CD4-positive, alpha-beta T cell treated with Interleukin-6 at 100 ng/mL for 8 hours (primary cell): Measurements from ENCODE around the gene ASTN2.

Experiments
- DNase-seq: peaks from one replicate; pipeline ENCODE4 v3.0.0-alpha.2; 2020; ENCODE audit warnings: mixed read lengths, low spot score

Gene ASTN2, protein sequence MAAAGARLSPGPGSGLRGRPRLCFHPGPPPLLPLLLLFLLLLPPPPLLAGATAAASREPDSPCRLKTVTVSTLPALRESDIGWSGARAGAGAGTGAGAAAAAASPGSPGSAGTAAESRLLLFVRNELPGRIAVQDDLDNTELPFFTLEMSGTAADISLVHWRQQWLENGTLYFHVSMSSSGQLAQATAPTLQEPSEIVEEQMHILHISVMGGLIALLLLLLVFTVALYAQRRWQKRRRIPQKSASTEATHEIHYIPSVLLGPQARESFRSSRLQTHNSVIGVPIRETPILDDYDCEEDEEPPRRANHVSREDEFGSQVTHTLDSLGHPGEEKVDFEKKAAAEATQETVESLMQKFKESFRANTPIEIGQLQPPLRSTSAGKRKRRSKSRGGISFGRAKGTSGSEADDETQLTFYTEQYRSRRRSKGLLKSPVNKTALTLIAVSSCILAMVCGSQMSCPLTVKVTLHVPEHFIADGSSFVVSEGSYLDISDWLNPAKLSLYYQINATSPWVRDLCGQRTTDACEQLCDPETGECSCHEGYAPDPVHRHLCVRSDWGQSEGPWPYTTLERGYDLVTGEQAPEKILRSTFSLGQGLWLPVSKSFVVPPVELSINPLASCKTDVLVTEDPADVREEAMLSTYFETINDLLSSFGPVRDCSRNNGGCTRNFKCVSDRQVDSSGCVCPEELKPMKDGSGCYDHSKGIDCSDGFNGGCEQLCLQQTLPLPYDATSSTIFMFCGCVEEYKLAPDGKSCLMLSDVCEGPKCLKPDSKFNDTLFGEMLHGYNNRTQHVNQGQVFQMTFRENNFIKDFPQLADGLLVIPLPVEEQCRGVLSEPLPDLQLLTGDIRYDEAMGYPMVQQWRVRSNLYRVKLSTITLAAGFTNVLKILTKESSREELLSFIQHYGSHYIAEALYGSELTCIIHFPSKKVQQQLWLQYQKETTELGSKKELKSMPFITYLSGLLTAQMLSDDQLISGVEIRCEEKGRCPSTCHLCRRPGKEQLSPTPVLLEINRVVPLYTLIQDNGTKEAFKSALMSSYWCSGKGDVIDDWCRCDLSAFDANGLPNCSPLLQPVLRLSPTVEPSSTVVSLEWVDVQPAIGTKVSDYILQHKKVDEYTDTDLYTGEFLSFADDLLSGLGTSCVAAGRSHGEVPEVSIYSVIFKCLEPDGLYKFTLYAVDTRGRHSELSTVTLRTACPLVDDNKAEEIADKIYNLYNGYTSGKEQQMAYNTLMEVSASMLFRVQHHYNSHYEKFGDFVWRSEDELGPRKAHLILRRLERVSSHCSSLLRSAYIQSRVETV (N-terminal part only)

DNA sequence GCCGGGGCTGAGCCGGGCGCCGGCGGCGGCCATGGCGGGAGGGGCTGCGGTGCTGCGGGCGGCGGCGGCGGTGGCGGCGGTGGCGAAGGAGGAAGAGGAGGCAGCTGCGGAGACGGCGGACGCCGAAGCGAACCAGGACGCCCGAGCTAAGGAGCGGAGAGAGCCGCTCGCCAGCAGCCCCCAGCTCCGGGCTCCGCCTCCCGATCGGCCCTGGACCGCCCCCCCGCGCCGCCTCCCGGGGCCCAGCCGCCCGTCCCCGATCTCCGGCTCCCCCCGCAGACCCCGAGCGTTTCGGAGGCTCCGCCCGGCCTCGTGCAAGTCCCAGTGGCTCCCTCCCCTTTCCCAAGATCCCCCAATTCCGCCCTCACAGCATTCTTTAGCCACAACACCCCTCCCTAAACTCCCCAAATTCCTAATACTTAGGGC, at the start of gene ASTN2:
TSS of gene ASTN2 (minus strand) at position 152 of the 426 bp plus-strand sequence. CDS start at position 33, 119 bp downstream.
- DNase-seq: no peak

DNA sequence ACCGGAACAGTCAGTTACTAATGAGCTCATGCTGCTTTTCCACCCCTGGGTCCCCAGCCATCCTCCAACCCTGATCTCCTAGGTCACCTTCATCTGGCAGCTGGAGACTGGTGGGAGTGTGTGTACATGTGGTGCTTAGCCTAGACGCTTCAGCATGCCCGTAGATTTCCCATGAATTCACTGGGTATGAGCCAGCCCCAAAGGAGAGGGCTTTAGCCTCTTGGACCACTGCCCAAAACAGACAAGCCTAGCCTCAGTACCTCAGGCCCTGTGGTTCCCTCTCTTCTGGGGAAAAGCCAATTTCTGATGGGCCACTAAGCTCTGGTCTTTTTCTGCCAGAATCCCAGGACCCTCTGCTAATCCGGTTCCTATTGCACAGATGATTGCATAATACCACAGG, 48.0 kb upstream of the ASTN2 start:
- no peak for DNase-seq

DNA sequence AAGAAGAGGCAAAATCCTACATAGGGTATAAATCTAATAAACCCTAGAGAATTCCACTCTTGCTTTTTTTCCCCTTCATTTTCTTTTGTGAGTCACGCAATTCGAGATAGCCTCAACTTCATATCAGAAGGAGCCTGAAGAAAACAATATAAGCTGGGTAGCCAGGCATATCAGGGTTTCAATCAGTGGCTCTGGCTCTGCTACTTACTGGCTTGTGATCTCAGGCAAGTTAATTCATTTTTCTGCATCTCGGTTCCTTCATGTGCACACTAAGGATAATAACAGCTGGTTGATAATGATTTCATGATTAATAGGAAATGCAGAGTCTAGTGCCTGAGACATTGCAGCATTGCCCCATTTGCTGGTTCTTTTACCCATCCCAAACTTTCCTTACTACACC, 46.5 kb upstream of the ASTN2 start:
- DNase-seq: no peak

DNA sequence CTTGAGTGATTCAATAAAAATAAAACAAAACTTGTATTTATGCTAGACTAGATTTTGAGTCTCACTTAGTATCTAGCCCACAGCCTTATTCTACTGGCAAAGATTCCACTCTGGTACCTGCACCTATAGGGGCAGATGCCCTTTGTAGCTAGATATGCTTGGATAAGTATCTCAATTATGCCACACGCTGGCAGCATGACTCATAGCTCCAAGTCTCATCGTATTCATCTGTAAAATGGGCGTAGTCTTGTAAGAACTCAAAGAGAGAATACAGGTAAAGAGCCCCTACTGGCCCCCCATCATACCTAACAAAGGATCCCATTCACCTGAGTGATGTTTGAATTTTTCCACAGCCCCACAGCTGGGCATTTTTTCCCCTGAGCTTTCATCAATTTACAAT, 45.9 kb upstream of the ASTN2 start:
- no peak for DNase-seq

DNA sequence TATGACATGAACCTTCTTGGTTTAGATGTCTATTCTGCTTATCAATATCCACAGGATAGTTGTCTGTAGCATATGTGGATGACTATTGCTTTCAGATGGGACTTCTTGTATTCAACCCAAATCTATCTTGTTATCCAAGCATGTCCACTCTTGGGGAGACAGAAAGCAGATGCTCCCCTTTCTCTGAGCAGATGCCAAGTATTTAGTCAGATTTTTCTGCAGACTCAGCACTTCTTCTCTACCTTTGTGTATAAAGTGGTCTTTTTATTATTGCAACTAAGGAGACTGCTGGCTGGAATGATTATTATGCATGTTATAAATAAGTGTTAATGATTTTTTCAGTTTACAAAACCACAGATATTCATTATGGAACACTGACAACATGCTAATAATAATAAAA, 45.1 kb upstream of the ASTN2 start:
- no peak for DNase-seq

DNA sequence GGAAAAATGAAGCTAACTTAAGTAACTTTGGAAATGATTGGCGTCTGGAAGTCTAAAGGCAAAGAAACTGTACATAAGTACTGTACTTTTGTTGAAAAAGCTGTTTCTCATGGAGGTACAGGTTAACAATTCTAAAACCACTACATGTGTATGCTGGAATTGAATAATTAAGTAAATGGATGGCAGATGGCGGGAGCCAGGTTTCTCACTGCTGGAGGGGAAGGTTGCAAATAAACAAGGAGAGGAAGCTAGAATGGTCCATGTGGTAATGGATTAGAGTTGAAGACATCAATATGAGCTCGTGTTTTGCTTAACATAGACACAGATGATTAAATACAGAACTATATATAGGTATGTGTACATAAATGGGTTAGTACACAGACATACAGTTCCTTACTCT, 43.2 kb upstream of the ASTN2 start:
- no peak for DNase-seq

DNA sequence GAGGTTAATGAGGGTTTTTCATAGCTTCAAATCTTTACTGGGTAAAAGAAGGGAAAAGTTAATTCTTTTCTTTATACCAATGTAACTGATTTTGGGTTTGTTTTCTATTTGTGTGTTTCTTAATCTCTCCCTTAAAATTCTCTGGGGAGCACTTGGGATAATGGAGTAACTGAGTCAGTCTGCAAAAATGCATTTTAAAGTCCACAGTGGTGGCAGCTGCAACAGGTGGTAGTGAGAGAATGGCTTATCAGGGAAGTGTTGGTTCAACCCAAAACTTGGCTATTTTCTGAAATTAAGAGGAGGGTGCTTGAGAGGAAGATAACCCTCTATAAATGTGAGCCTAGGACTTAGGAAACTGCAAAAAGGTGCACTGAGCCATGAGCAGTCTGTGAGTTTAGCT, 39.9 kb upstream of the ASTN2 start:
- DNase-seq: no peak

DNA sequence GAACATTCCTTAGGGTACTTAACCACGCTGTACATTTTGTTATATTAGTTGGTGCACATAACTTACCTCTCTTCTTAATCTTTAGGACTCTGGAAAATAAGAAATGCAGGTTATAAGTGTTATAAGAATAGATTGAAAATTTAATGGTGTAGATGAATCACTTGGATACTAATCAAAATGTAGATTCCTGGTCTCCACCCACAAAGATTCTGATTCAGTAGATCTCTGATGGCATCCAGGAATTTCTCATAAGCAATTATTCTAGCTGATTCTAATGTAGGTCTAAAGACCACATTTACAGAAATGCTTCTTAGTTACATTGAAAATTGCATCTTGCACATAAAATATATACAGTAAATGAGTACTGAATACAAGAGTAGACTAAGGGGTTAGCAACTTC, 38.9 kb upstream of the ASTN2 start:
- DNase-seq: no peak

DNA sequence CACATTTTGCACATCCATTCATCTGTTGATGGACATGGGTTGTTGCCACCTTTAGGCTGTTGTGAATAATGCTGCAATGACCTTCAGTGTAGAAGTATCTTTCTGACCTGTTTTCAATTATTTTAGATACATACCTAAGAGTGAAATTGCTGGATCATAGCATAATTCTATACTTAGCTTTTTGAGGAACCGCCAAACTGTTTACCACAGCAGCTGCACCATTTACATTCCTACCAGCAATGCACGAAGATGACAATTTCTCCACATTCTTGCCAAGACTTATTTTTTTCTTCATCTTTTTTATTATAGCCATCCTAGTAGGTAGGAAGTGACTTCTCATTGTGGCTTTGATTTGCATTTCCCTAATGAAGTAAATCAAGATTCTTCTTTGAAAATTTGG, 36.5 kb upstream of the ASTN2 start:
- DNase-seq: no peak

DNA sequence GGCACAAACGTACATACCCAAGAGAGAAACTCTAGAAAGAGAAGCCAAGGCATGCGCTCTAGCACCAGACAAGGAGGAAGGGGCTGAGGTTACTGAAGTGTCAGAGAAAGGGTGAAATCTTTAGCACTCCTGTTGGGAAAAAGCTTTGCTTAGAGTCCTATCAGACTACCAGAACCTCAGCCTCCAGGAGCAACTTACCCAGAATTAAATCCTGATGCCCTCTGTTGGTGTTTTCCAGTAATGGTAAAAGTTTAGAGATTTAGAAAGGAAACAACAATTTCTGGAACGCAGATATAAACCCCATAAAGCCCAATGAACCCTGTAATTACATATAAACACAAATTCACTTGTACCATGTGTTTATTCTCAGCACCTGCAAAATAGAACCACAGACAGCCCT, 33.2 kb upstream of the ASTN2 start:
- no peak for DNase-seq

DNA sequence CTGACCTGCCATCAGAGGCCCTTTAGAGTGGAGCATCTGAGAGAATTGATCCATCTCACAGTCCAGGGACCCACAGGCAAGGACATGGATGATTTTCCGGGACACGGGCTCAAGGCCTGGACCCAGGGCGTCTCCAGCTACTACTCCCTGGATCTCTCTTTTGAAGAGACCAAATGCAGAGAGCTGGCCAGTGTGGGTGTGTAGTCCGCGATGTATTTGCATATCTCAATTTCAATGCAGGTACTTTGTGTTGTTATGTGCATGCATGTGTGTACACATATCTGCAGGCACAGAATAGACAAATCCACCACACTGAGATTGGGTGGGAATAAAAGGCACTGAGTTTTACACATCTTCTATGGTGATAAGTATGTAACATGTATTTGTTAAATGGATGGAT, 30.8 kb upstream of the ASTN2 start:
- no peak for DNase-seq

DNA sequence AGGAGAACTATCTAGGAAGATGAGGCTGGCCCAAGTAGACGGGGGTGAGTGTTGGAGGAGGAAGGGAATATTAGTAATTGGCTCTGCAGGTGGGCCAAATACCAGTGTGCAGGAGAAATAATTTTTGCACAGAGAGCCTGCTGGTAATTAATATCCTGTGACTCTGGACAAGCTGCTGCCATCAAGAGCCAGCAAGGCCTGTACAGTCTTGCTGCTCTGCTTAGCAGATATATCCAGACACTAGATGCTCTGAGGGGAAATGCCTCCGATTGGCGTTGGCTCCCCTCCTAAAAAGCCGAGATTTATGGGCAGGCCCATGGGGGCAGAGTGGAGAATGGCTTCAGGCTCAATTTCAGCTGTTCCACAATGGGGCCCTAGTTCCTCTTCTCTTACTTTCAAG, 29.6 kb upstream of the ASTN2 start:
- DNase-seq: no peak

DNA sequence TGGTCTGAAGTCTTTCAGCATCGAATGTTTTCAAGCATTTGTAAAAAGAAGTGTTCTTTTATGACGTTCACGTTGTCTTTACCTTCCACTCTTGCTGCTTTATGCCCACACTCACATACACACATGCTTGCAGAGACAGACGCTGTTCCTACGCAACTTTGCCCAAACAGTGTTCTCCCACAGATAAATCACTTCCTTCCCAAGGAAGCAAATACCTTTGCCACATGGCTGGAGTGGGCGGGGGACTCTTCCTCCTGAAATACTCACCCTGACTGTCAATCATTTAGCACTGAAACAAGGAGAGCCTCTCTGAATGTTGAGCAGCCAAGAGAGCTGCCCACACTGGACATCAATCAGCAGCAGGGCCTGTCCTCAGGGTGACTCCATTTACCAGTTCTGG, 22.4 kb upstream of the ASTN2 start:
- DNase-seq: no peak

DNA sequence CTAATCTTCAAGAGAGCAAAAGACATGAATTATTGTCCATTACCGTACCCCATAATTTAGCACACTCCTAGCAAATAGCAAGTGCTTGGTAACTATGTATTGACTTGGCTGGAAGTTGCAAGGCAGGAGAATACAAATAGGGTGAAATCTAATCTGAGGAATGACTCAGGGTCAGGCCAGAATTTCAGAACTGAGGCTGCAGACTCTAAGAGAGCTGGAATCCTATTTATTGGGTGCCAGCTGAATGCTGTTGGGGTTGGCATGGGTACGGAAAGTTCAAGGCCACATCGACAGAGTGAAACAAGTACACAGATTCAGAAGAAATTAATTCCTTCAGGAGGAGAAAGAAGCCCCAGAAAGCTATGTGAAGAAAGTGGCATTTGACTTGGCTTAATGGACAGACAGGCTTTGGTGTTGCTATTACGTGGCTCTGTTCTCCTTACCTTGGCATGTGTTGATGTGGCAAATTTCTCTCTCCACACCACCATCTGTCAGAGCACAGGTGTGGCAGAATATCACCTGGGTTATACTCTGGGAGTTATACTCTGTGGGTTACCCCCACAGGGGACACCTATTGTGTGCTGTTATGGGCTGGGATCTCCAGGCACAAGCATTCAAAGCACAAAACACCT, 20.9 kb upstream of the ASTN2 start:
- DNase-seq: no peak

DNA sequence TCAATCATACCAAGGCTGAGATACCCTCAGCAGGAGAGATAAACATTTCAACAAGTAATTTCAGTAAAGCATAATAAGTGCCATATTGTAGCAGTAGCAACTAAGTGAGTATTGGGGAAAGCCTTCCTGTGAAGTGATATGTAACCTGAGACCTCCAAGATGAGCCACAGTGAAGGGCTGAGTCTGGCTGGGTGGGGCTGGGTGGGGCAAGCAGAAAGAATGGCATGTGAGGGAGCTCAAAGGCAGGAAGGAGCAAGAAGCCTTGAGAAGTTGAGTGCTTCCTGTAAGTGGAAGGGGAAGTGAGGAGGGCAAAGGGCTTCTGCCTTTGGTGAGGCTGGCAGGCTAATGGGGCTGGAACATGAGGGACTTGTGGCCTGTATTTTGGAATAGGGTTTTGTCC, 19.7 kb upstream of the ASTN2 start:
- no peak for DNase-seq

DNA sequence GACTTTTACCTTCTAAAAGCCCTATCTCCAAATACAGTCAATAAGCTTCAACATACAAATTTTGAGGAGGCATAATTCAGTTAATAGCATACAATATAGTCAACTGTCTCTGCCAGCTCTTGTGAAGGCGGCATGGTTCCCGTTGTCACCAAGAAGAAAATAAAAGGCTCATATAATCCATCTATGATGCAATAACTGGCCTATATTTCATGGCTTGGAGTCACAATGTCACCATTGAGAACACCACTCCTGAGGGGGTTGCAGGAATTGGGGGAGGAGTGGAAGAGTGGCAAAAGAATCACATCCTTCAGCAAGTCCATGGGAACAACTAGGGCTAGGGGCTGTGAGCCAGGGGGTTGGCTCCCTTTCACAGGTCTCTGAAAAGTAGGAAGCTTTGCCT, 16.0 kb upstream of the ASTN2 start:
- no peak for DNase-seq

DNA sequence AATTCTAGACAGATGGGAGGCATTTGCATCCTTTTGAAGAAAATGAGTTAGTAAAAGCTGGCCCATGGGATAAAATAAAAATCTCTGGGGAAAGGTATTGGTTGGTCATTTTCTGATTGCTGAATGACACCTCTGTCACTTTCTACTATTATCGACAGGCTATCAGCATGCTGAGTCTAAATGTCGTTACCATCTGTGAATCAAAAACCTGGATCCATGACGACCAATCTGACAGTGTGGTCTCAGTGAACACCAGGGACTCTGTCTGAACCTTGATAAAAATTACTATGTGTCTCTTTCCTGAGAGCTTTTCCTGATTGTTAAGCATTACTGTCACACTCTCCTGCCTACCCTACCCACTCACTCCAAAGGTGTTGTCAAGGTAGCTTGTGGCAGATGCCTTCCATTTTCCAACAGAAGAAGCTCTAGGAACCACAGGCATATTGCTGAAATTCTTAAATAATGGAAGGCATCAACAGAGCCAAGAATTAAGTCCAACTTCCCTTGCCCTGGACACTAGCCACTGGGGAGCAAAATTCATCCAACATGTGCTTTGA, 12.6 kb upstream of the ASTN2 start:
- no peak for DNase-seq

DNA sequence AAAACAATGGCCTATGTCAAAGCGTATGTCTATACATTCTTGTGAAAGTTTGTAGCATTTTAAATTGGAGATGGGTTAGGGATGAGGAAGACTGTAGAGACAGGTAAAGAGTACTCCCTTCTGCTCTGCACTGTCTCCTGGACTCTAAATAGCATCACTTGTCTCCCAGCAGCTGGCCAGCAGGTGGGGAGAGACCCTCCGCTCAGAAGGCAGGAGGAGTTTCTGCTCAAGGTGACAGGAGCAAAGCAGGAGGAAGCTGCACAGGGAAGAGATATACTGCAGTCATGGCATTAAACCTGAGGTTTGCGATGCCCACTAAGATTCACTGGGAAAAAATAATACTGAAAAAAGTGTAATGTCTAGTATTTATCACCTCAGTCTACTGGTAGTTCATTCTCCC, 10.7 kb upstream of the ASTN2 start:
- no peak for DNase-seq

DNA sequence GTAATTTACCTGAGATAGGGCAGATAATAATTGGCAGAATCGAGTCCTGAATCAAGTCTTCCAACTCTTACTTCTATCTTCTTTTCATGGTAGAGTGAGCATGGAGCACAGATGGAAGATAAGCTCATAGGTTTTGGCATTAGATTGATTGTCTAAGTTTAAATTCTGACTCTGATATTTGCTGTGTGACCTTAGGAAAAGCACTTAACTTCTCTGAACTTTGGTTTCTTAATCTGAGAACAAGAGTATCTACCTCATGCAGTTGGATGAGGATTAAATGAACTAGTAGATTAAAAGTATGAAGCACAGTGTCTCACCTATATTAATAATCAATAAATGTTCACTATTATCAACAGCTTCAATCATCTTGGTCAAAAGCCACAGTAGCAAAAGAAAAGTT, 9.4 kb upstream of the ASTN2 start:
- DNase-seq: no peak

DNA sequence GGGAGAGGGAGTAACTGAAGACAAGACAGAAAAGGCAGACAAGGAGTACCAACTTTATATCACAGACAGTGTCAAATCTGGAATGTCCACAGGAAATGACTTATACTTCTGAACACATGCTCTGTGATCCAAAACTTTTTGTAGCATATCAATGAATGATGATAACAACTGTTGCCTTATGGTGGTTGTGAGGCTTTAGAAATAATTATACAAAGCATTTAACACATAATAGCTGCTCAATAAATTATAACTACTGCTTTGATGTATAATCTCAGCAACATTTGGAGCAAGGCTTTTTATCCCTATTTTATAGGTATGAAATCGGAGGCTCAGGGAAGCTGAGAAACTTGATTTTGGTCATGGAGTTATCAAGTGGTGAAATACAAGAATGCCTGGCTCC, 3.3 kb upstream of the ASTN2 start:
- no peak for DNase-seq

DNA sequence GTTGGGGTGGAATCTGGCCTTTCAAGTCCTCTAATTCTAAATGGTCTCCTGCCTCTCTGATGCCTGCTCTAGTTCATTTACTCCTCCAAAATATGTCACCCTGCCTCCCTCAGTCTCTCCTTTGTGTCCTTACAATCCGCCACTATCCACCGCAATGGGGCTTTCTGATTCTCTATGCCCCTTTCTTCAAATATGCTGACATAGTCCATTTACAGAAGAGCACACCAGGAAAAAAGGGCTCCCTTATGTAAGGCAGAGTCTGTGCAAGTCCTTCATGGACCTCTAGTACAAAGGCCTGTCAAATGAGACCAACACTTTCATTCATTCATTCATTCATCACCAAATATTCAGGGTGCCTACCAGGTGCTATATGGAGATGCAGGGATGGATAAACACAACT, 2.0 kb upstream of the ASTN2 start:
- DNase-seq: no peak
